Measurements from ENCODE around the gene LURAP1L. TPM values are rescaled to one million over a fixed set of nuclear protein-coding genes. Genes with fewer than 3 reads are reported as not detected.
A peak's percentile ranks its signal among the peaks of the same experiment; 100 is the strongest.

Gene LURAP1L
- total RNA-seq, 6 donors from 2014 or later: 25.4 to 59.7 (median 33.6) TPM

- Histone ChIP-seq H3K27me3 (no peaks in the 10 kb centered on the region), H3K27ac (no peak overlapping the region), H3K4me3 (no peak overlapping the region), H3K9me3 (no peaks in the 10 kb centered on the region), H3K36me3 (no peaks in the 10 kb centered on the region), H3K4me1 (peaks cover 0 to 11% (median 2%) of the 10 kb centered on the region in 4 donors)
- WGBS, 2 donors: 86 to 88% methylated on average over 2 of the region's 2 CpGs
- ATAC-seq (ENCODE audit: low FRiP score in 2 of 2): no peak
- TF ChIP-seq CTCF (IDR thresholded peaks at IDR 0.05) (no peak), POLR2AphosphoS5 (IDR thresholded peaks at IDR 0.05) (no peak), EP300 (IDR thresholded peaks at IDR 0.05) (no peak)
- DNase-seq: no peak
Observed at GRCh38 chr9:12801187-12801586, 26.4 kb downstream of the LURAP1L start.

GRCh38 chr9:12801663-12802062, 26.8 kb downstream of the LURAP1L start:
- no peak overlapping the region for H3K4me3 ChIP-seq
- H3K9me3 ChIP-seq: no peaks in the 10 kb centered on the region
- ATAC-seq (ENCODE audit: low FRiP score in 2 of 2) (no peak), DNase-seq (no peak)
- no peaks in the 10 kb centered on the region for H3K27me3 ChIP-seq
- no peak overlapping the region for H3K27ac ChIP-seq
- no peak for TF ChIP-seq POLR2AphosphoS5 (IDR thresholded peaks at IDR 0.05)
- TF ChIP-seq CTCF (IDR thresholded peaks at IDR 0.05): no peak
- TF ChIP-seq EP300 (IDR thresholded peaks at IDR 0.05): no peak
- no peak for TF ChIP-seq POLR2A (IDR thresholded peaks at IDR 0.05)
- no peaks in the 10 kb centered on the region for H3K36me3 ChIP-seq
- peaks cover 0 to 6% (median 2%) of the 10 kb centered on the region in 4 donors for H3K4me1 ChIP-seq

- DNase-seq: no peak
- peak overlapping the region in 2 of 4 donors; percentile 17 to 21 for H3K27ac ChIP-seq
- no peak for TF ChIP-seq EP300 (IDR thresholded peaks at IDR 0.05)
- no peak for TF ChIP-seq CTCF (IDR thresholded peaks at IDR 0.05)
- no peak for TF ChIP-seq POLR2AphosphoS5 (IDR thresholded peaks at IDR 0.05)
- TF ChIP-seq POLR2A (IDR thresholded peaks at IDR 0.05): no peak
- H3K27me3 ChIP-seq: no peaks in the 10 kb centered on the region
- H3K4me1 ChIP-seq: peaks cover 0 to 5% (median under 1%) of the 10 kb centered on the region in 4 donors
- ATAC-seq (ENCODE audit: low FRiP score in 2 of 2): no peak
- 43 to 69% methylated on average over 1 of the region's 1 CpG for WGBS, 2 donors
- H3K4me3 ChIP-seq: no peak overlapping the region
- no peaks in the 10 kb centered on the region for H3K9me3 ChIP-seq
- H3K36me3 ChIP-seq: no peaks in the 10 kb centered on the region
Observed at GRCh38 chr9:12802093-12802492, 27.3 kb downstream of the LURAP1L start.

GRCh38 chr9:12808569-12808968, 33.7 kb downstream of the LURAP1L start:
- H3K4me3 ChIP-seq: no peak overlapping the region
- ATAC-seq (ENCODE audit: low FRiP score in 2 of 2) (no peak), DNase-seq (no peak)
- no peaks in the 10 kb centered on the region for H3K9me3 ChIP-seq
- 88 to 93% methylated on average over 1 of the region's 1 CpG for WGBS, 2 donors
- H3K36me3 ChIP-seq: no peaks in the 10 kb centered on the region
- TF ChIP-seq EP300 (IDR thresholded peaks at IDR 0.05) (no peak), POLR2AphosphoS5 (IDR thresholded peaks at IDR 0.05) (no peak), POLR2A (IDR thresholded peaks at IDR 0.05) (no peak), CTCF (IDR thresholded peaks at IDR 0.05) (no peak)
- no peaks in the 10 kb centered on the region for H3K27me3 ChIP-seq
- H3K4me1 ChIP-seq: peaks cover 0 to 10% (median 3%) of the 10 kb centered on the region in 4 donors
- no peak overlapping the region for H3K27ac ChIP-seq

- Histone ChIP-seq H3K27me3 (no peaks in the 10 kb centered on the region), H3K4me1 (peaks cover 7 to 18% (median 13%) of the 10 kb centered on the region in 4 donors), H3K36me3 (no peaks in the 10 kb centered on the region), H3K27ac (peak overlapping the region in 2 of 4 donors; percentile 34 to 35), H3K4me3 (no peak overlapping the region), H3K9me3 (no peaks in the 10 kb centered on the region)
- DNase-seq (no peak), ATAC-seq (ENCODE audit: low FRiP score in 2 of 2) (no peak)
- WGBS, 2 donors: 63 to 65% methylated on average over 2 of the region's 2 CpGs
- TF ChIP-seq POLR2AphosphoS5 (IDR thresholded peaks at IDR 0.05): no peak
- no peak for TF ChIP-seq POLR2A (IDR thresholded peaks at IDR 0.05)
- TF ChIP-seq CTCF (IDR thresholded peaks at IDR 0.05): no peak
- no peak for TF ChIP-seq EP300 (IDR thresholded peaks at IDR 0.05)
Observed at GRCh38 chr9:12809720-12810119, 34.9 kb downstream of the LURAP1L start.

Measured in upper lobe of left lung (tissue), 6 donors.